Head of caudate nucleus (tissue), 42 donors: ENCODE results near the gene LDAH.

ENCODE experiments used
- DNase-seq, 42 donors: peaks; one replicate each; pipeline versions ENCODE4 v3.0.0 to v3.0.0-alpha.2; 2020 to 2021; ENCODE audit warnings: mixed read lengths in 7 of 42
- intact Hi-C: fragments of 100-400 bp; cut with DNase I; formaldehyde crosslinking; loops from one replicate; pipeline ENCODE4 v1.15.0; 2022

The LDAH gene

DNA sequence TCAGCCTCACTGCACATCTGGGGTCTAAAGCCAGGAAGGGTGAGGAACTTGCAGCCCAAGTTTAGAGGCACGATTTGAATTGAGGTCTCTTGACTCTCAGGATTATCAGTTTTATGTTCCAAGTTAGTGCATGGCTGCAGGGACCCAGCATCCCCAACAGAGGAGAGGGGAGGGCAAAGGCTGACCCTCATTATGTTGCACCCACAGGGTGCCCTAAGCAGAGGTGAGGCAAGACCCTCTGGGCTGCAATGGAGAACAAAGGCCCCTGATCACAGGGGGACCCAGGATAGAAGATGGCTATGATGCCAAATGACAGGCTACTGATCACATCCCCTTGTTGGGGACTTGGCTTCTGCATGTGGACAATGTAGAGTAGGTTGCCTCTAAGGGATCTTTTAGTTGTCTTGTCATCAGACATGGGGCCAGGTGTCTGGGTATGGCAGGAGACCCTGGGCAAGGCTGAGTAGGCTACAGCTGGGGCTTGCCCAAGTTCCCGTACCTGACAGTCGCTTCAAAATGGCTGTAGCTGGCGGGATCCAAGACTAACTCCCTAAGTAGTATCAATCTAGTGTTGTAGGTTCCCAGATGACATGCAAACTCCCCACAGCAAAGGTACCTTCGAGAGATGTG, 160.5 kb downstream of the LDAH start:
- DNase-seq = peak in 2 of 42 donors; percentile 22 to 23
- intact Hi-C loops = no loop called here

DNA sequence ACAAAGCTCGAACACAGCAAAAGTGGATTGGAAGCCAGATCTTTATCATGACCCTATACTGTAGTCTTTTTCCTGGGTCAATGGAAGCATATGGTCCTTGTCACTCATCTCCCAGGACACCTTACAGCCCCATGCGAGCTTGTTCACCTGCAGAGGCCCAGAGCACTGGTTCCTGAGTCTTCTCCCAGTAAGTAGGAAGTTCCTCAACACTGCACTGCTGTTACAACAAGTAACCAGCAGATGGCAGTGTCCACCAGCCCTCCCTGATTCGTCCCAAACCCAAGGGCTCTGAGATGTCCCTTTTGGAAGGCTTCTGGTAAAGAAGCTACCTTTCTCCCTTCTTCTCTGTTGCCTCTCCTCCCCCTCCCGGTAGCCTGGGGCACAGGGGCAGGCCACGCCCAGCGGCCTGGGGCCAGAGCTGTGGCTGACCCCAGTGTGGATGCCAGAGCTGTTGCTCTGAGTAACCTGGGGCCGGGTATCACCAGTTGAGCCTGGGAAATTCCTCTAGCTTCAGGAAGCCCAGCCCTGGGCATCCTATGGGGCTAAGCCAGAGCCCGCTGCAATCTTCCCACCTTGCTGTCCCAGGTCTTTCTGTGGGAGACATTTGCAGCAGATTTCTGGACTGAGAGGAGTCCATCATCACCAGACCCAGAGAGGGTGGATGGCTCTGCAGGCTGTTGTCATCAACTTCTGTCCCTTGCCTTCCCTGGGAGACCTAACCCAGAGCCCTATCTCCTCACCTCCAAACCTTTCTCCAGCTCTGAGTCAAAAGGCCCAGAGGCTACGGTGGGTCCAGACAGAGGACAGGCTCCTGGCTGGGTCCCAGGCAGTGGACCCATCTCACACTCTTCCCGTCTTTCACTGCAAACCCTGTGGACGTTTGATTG, 161.2 kb downstream of the LDAH start:
- peak in 41 of 42 donors; percentile 28 to 89 (median 74) for DNase-seq
- intact Hi-C loops = loop anchor here (2.0 kb wide), 1 partner anchor 301 kb away; no protein-coding TSS in a partner anchor

DNA sequence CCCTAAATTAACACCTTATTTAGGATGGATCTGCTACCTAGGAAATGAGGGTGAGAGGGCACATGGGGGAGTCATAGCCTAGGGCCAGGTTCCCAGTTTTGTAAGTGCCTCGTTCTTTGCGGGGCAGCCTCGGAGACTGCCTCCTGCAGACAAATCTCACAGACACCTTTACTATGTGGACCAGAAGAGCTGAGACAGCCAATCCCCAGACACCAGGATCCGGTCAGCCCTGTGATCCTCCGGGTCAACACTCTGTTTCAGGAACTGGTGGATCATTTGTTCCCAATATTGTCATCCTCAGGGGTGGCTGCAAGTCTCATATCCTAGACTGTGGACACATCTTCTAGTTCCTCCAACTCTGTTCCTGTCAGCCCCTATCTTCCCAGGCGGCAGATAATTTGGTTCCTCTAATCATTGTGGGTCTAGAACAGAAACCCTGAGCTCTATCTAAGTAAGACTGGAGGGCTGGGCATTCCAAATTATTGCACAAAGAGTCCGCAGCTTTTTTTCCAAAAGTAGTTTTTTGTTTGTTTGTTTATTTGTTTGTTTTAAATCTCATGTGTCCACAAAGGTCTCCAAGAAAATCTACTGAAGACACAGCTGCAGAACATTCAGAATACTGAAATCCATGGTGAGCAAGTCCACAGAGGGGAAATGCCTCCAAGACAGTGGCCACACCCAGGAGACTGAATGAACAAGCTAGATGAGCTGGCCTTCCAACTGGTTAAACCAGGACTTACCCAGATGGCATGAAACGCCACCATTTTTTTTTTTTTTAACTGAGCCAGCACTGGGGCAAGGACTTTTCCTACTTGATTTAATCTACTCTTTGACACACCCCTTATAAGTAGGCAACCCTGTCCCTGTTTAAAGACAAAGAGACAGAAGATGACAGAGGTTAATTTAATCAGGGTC, 162.1 kb downstream of the LDAH start:
- DNase-seq = peak in 4 of 42 donors; percentile 0 to 18 (median 6)
- intact Hi-C loops = loop anchor here (2.0 kb wide), 1 partner anchor 302 kb away; no protein-coding TSS in a partner anchor

DNA sequence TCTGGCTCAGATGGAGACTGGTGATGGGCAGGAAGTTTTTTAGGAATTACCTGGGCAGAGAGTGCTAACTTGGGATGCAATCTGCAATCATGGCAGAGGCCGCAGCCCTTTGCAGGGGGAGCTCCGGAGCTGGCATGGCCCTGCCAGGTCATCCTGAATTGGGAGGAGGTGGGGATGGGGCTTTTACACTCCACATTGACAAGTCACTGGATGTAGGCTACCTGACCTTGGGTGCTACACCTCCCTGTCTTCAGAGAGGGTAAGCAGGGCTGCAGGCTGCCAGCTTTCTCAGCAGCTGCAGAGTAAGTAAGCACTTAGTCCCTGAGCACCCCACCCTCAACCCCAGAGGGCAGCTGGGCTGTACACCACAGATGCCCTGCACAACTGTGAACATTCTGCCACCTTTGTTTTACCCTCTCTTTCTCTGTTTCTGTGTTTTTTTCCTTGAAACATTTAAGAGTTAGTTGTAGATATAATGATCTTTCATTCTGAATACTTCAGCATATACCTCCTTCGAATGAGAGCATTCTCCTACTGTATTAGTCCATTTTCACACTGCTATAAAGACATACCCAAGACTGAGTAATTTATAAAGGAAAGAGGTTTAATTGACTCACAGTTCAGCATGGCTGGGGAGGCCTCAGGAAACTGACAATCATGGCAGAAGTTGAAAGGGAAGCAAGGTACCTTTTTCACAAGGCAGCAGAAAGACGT, 165.2 kb downstream of the LDAH start:
- intact Hi-C loops = no loop called here
- peak in 2 of 42 donors; percentile 2 to 16 for DNase-seq

DNA sequence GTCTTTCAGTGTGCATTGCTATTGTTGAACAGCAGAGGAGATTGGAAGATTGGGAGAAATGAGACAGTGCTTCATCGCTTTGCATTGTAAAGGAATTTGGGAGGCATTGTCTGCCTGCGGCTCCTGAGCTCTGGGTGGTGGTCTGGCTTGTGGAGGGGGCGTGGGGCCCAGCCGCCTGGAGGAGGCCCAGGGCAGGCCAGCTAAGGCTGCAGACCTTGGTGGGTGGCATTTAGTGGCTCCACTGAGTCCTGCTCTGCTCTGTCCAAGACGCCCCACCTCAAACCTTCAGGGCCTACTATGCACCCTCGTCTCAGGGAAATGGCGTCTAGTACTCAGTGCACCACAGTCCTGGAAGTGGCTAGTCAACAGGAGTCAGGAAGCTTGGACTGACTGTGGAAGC, 166.3 kb downstream of the LDAH start:
- no peak for DNase-seq
- intact Hi-C loops = no loop called here

DNA sequence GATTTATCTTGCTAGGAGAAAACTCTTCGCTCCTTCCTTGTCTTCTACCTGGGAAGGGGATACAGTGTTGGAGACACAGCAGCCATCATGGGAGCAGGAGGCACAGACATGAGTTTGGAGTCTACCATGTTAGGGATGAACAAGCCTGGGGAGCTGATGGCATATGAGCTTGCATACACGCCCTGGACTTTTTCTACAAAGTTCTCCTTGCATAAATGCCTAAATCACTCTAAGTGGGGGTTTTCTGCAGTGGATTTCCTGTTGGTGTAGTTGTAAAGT, 168.4 kb downstream of the LDAH start:
- DNase-seq = no peak
- intact Hi-C loops = no loop called here

DNA sequence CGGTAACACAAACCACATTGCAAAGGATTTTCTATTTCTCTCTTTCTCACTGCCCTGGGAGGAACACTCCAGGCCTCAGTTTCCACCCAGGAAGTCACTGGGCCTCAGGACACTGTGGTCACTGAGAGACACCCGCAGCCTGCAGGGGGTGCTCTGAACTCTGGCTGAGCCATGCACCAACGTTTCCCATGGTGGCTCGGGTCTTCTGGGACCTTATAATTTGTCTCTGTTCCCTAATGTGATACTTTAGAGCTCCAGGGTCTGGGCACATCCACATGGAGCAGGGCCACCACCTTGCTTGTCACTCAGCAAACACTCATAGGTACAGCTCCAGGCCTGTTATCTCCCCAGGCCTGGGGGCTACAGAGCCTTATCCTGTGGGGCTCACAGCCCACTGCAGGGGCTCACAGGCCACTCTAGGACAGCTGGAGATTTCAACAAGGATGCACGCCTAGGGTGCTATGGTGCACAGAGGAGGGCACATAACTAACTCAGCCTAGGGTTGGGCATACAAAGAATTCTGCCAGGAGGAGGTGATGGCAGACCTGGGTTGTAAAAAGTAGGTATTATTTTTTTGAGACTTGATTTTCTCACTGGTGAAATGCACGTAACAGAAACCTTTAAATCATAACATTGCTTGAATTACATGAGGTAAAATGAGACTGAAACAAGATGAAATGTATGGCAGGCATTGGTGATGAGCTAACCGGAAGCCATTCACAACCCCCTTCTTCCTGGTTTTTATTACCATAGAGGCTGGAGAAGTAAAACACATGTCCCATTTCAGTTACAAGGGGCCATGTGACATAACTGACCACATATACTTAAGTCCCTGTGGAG, 169.0 kb downstream of the LDAH start:
- no peak for DNase-seq
- intact Hi-C loops = no loop called here

DNA sequence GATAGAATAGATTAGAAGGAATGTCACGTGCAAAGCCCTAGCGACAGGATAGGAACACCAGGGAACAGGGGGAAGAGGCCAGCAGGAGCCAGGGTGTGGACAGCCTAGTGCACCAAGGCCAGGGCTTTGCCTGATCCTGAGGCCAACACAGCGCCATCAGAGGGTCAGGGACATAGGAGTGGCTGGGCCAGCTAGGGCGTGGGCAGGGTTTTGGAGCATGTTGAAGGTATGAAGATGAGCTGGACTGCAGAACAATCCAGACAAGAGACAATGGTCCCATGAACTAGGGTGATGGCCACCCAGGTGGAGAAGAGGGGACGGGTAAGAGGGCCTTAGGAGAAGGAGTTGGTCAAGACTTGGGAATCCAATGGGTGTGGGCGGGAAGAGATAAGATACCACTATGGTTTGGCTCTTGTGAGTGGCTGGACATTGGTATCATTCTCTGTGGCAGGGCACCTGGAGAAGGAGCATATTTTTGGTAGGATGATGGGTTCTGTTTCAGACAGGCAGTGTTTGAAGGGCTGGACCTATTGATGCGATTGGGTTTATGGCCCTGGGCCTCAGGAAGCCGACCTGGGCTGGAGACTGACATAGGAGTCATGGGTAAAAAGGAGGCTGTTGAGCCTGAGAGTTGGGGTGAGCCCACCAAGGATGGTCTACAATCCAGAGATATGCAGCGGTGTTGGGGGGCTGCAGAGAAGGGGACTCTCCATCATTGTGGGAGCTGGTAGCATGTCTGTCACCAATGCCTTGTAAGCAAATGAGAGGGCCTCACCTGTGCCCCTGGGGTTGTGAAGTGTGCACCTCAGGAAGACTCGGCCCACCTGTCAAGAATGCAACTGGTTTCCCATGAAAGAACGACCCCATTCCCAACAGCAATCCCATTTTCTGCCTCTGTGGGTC, 170.0 kb downstream of the LDAH start:
- no peak for DNase-seq

DNA sequence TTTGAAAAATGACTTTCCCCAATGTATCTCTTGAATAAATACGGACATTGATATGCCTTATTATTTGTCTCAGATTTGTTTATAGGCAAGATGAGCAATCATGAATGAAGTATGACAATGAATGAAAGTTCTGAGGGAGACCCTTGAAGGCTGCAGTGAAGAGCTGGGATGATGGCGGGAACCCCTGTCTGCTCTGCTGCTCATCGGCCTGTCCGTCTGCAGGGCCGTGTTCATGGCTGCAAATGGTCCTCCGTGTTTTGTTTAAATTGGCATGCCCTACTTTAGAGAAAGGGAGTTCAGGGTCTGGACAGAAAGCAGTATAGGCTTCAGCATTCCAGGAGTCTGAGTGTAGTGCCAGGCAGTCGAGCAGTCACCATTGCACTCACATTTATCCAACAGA, 170.8 kb downstream of the LDAH start:
- intact Hi-C loops = no loop called here
- DNase-seq = no peak

More for the DNA sequence above, 170.0 kb downstream of the LDAH start:
- intact Hi-C loops = no loop called here

DNA sequence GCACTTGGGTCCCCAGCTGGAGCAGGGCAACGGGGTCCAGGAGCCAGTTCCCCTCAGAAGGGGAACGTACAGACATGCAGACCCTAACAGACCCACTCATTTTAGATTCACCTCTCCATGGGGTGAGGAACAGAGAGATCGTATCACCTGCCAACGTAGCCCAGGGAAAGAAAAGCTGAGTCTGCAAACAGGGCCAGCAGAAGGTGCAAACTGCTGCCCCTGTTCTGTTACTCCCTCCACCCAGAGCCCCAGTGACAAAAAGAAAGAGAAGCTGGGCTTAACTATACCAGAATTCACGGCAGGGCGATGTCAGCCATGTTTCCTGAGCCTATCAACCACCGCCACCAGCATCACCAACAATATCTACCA, 171.2 kb downstream of the LDAH start:
- intact Hi-C loops = no loop called here
- no peak for DNase-seq

DNA sequence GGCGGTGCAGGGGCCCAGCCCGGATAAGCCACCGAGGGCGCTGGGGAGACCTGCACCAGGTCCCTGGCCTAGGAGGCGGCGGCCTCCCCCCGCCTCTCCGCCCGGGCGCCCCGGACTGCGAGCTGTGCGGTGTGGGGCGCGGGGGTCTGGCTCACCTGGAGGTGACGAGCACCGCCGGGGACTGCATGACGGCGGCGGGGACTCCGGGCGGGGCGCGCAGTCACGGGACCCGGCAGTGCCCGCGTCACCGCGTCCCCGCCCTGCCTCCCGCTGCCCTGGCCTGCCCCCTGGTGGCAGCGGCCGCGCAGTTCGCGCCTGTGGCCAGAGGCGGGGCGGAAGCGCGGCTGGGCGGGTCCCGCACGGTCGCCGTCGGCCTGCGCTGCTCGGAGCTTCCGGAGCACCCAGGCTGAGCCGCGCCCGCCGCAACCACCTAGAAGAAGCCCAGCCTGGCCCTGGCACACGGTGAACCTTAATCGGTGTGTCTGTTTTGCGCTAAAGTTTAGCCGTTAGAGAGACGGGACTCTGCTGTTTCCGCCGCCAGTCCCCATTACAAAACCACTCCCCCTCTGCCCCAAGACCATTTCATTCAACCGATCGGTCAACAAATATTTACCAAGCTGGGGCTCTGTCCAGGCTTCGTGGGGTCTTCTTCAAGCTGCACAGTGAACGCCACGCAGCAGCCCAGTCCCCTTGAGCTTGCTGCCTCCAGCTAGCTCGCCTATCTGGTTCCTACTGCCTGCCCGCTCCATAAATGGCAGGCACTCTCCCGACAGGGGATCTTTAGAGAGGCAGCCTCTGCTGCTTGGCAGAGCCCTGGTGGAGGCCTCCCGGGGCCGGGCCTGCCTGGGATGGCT, 171.8 kb downstream of the LDAH start, which contains the start of gene HS1BP3:
Gene HS1BP3, minus strand, starts transcription at position 222 of the 854 bp plus-strand sequence. Its CDS starts 35 bp downstream, at position 187.
- intact Hi-C loops = no loop called here
- DNase-seq = peak; percentile 61 to 95 (median 88)

DNA sequence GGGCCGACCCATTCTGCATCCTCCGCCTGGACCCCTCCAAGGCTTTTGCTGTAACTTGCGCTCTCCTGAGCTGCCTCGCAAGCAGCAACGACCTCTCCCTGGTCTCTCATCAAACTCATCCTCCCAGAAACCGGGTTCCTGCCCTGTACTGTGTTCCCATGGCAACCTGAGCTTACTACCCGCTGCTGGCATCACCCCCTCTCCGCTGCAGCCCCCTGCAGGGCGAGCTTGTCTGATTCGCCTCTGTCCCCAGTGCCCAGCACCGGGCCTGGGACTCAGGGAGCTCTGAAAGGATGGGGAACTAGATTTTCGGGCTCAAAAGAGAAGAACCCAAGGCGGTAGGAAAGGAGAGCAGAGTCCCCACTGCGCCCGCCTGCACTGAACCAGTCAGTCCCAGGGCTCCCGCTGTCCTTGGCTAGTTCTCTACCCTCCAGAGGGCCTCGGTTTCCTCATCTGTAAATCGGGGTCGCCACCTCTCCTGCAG, 172.5 kb downstream of the LDAH start:
- DNase-seq = peak in 34 of 42 donors; percentile 35 to 83 (median 52)

DNA sequence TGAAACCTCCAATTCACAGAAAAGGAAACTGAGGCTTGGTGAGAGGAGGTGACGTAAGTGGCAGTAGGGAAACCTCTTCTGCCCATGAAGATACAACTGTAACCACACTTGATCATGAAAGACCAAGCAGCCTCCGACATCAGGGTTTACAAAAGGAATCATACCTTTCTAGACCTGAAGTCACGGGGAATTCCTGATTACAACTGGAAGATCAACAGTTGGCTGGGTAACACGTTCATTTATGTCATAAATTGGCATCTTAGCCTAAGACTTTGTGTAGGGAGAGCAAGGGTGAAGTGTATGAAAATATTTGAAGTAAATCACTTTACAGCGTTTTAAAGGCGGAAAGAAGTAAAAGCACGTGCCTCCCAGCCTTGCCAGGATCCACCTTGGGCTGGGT, 172.9 kb downstream of the LDAH start:
- no peak for DNase-seq

More for the DNA sequence above, 172.5 kb downstream of the LDAH start:
- intact Hi-C loops = no loop called here

DNA sequence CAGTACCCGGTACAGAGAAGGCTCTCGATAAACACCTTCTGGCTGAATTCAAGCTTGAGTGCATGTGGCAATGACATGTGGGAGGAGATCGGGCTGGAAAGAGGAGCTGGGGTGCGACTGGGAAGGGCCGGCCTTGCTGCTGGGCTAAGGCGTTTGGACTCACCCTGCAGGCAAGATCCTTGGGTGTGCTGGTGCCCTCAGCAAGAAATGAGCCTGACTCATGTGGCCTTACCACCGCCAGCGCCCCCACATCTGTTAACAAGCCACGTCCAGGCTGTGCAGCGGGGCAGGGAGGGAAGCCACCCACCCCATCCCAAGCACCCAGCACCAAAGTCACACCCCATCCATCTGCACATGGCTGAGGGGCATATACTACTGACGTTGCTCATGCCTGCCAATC, 173.3 kb downstream of the LDAH start:
- DNase-seq = peak in 4 of 42 donors; percentile 30 to 52 (median 36)
- intact Hi-C loops = loop anchor here (10.0 kb wide), 1 partner anchor 295 kb away; the partner anchor contains the start of gene PUM2

More for the DNA sequence above, 172.9 kb downstream of the LDAH start:
- intact Hi-C loops = loop anchor here (10.0 kb wide), 1 partner anchor 295 kb away; the partner anchor contains the start of gene PUM2

DNA sequence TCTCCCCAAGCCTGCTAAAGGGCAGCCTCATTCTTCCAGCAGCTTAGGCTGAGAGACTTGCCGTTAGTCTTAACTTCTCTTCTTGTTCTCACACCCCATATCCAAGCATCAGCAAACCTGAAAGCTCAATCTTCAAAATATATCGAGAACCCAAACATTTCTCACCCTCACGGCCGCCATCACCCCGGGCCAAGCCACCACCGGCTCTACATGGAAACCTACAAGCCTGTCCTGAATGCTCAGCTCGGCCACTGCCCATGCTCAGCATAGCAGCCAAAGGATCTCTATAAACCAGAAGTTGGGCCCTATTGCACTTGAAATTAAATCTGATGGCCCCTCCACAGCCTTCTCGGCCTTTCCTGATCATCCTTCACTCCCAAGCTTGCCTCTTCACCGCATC, 174.1 kb downstream of the LDAH start:
- intact Hi-C loops = loop anchor here (10.0 kb wide), 1 partner anchor 294 kb away; the partner anchor contains the start of gene PUM2

More for the DNA sequence above, 174.1 kb downstream of the LDAH start:
- DNase-seq = no peak
